GM23248 (cell line): ENCODE results near the gene PACS1. TPM values are rescaled to one million over a fixed set of nuclear protein-coding genes. Genes with fewer than 3 reads are reported as not detected.

Experiments used
- DNase-seq: peaks from one replicate; pipeline ENCODE4 v3.0.0-alpha.2; 2015
- H2AFZ ChIP-seq: fragments of 200-600 bp; sonication (generic); 2 replicates; pipeline ENCODE4 v1.6.1; 2016; ENCODE audit warnings: antibody characterized with exemption
- H3F3A ChIP-seq: fragments of 200-600 bp; sonication (generic); 2 replicates; pipeline ENCODE4 v1.6.1; 2016; ENCODE audit warnings: mild to moderate bottlenecking, antibody characterized with exemption, mixed run types; ENCODE audit not compliant: insufficient read depth
- H3K27ac ChIP-seq: fragments of 200-600 bp; sonication (generic); 2 replicates; pipeline ENCODE4 v1.5.1; 2016; ENCODE audit warnings: mild to moderate bottlenecking
- H3K27me3 ChIP-seq: fragments of 200-600 bp; sonication (generic); replicated peaks from 2 replicates; pipeline ENCODE4 v1.6.1; 2016; ENCODE audit warnings: mild to moderate bottlenecking; ENCODE audit not compliant: insufficient read depth
- H3K36me3 ChIP-seq: fragments of 200-600 bp; sonication (generic); 2 replicates; pipeline ENCODE4 v1.6.1; 2016; ENCODE audit warnings: low read depth, mild to moderate bottlenecking
- H3K4me1 ChIP-seq: fragments of 200-600 bp; sonication (generic); 2 replicates; pipeline ENCODE4 v1.6.1; 2016; ENCODE audit warnings: mild to moderate bottlenecking; ENCODE audit not compliant: insufficient read depth
- H3K4me2 ChIP-seq: fragments of 200-600 bp; sonication (generic); one replicate; pipeline ENCODE4 v1.6.1; 2016; ENCODE audit warnings: mild to moderate bottlenecking; ENCODE audit not compliant: unreplicated experiment
- H3K4me3 ChIP-seq: fragments of 200-600 bp; sonication (generic); 2 replicates; pipeline ENCODE4 v1.5.1; 2016; ENCODE audit warnings: mild to moderate bottlenecking
- H3K79me2 ChIP-seq: fragments of 200-600 bp; sonication (generic); 2 replicates; pipeline ENCODE4 v1.6.1; 2016; ENCODE audit warnings: mild to moderate bottlenecking; ENCODE audit not compliant: insufficient read depth
- H3K9ac ChIP-seq: fragments of 200-600 bp; sonication (generic); 2 replicates; pipeline ENCODE4 v1.6.1; 2016; ENCODE audit warnings: mild to moderate bottlenecking
- H3K9me2 ChIP-seq: fragments of 200-600 bp; sonication (generic); 2 replicates; pipeline ENCODE4 v1.6.1; 2016; ENCODE audit warnings: mixed run types, mild to moderate bottlenecking, moderate library complexity; ENCODE audit not compliant: insufficient read depth
- H3K9me3 ChIP-seq: fragments of 200-600 bp; sonication (generic); one replicate; pipeline ENCODE4 v1.6.1; 2017; ENCODE audit warnings: low read depth
- H4K20me1 ChIP-seq: fragments of 200-600 bp; sonication (generic); 2 replicates; pipeline ENCODE4 v1.6.0; 2016; ENCODE audit not compliant: insufficient read depth
- EZH2 ChIP-seq: fragments of 200-600 bp; sonication (generic); IDR thresholded peaks from 2 replicates; pipeline ENCODE4 v1.6.1; 2018; ENCODE audit warnings: antibody characterized with exemption, mild to moderate bottlenecking; ENCODE audit not compliant: insufficient read depth, poor library complexity, severe bottlenecking
- EZH2phosphoT487 ChIP-seq: fragments of 200-600 bp; sonication (generic); IDR thresholded peaks from 2 replicates; pipeline ENCODE4 v1.6.1; 2018; ENCODE audit warnings: antibody characterized with exemption, moderate library complexity, mild to moderate bottlenecking, low read depth; ENCODE audit not compliant: insufficient read depth
- WGBS, 2 experiments: methylation state at CpG; one replicate each; pipeline ENCODE4 v1.1.6; 2015 to 2017; ENCODE audit warnings: low lambda C conversion rate in 2 of 2, low coverage in 1 of 2; ENCODE audit errors: missing lambda C conversion rate in 2 of 2; 5-methylcytosine and 5-hydroxymethylcytosine counted together
- in situ Hi-C: fragments of 300-500 bp; cut with MboI; formaldehyde crosslinking; loops from 2 replicates; pipeline ENCODE4 v1.15.0; 2020
- polyA plus RNA-seq: library from polyadenylated mRNA; unstranded; fragments of >200 nt; fragmentation: Nextera tagmentation; extraction: Ambion mirVana; gene quantifications from 2 replicates; pipeline ENCODE4 v1.2.1, GENCODE V29; 2016
- total RNA-seq: library from RNA; depleted of rRNA; stranded (reverse); fragments of >200 nt; shearing (Covaris generic); gene quantifications from 2 replicates; pipeline ENCODE4 v1.2.3, GENCODE V29; 2014

The PACS1 gene
- total and polyA plus RNA-seq, 2 experiments from 2014 or later, result 33.2 to 48.9 TPM

- in situ Hi-C loops, result no loop called here
Observed at GRCh38 chr11:66037327-66037726, 32.7 kb upstream of the PACS1 start.

GRCh38 chr11:66039765-66040164 is 30.3 kb upstream of the PACS1 start:
- no peak overlapping the region for H2AFZ ChIP-seq
- no peaks in the 10 kb centered on the region for H3K79me2 ChIP-seq
- WGBS, 2 experiments, result 30 to 52% methylated on average over 3 of the region's 3 CpGs

More at GRCh38 chr11:66037327-66037726, 32.7 kb upstream of the PACS1 start:
- Histone ChIP-seq H3K9me2 (no peaks in the 10 kb centered on the region), H3K4me3 (no peak overlapping the region), H3K27ac (no peak overlapping the region), H2AFZ (no peak overlapping the region), H3K27me3 (no peaks in the 10 kb centered on the region), H3K4me2 (no peak overlapping the region), H3K9ac (no peak overlapping the region), H3K36me3 (no peaks in the 10 kb centered on the region), H3K9me3 (no peaks in the 10 kb centered on the region), H4K20me1 (no peaks in the 10 kb centered on the region), H3K79me2 (no peaks in the 10 kb centered on the region), H3K4me1 (no peaks in the 10 kb centered on the region), H3F3A (no peaks in the 10 kb centered on the region)
- no peak for TF ChIP-seq EZH2phosphoT487
- TF ChIP-seq EZH2, result no peak
- WGBS, 2 experiments, result 88 to 89% methylated on average over 3 of the region's 3 CpGs
- no peak for DNase-seq

GRCh38 chr11:66042227-66042995 is 27.7 kb upstream of the PACS1 start:
- Histone ChIP-seq H3K9ac (no peak overlapping the region), H3F3A (no peaks in the 10 kb centered on the region), H3K4me2 (no peak overlapping the region), H2AFZ (no peak overlapping the region), H3K27ac (no peak overlapping the region), H3K36me3 (no peaks in the 10 kb centered on the region), H3K27me3 (no peaks in the 10 kb centered on the region), H3K9me2 (no peaks in the 10 kb centered on the region), H4K20me1 (no peaks in the 10 kb centered on the region), H3K4me1 (no peaks in the 10 kb centered on the region), H3K4me3 (no peak overlapping the region), H3K79me2 (no peaks in the 10 kb centered on the region), H3K9me3 (no peaks in the 10 kb centered on the region)
- 93 to 95% methylated on average over 63 to 74 of the region's 81 CpGs for WGBS, 2 experiments
- TF ChIP-seq EZH2, result no peak
- no peak for TF ChIP-seq EZH2phosphoT487
- in situ Hi-C loops, result no loop called here
- no peak for DNase-seq

More at GRCh38 chr11:66039765-66040164, 30.3 kb upstream of the PACS1 start:
- H3K27me3 ChIP-seq, result no peaks in the 10 kb centered on the region
- H3K27ac ChIP-seq, result no peak overlapping the region
- H3K9me2 ChIP-seq, result no peaks in the 10 kb centered on the region
- no peaks in the 10 kb centered on the region for H3K4me1 ChIP-seq
- no peak for DNase-seq
- H3K36me3 ChIP-seq, result no peaks in the 10 kb centered on the region
- in situ Hi-C loops, result no loop called here
- H3F3A ChIP-seq, result no peaks in the 10 kb centered on the region
- TF ChIP-seq EZH2 (no peak), EZH2phosphoT487 (no peak)
- H3K4me3 ChIP-seq, result no peak overlapping the region
- H3K4me2 ChIP-seq, result no peak overlapping the region
- H3K9me3 ChIP-seq, result no peaks in the 10 kb centered on the region
- no peak overlapping the region for H3K9ac ChIP-seq
- H4K20me1 ChIP-seq, result no peaks in the 10 kb centered on the region

- WGBS, 2 experiments, result 91 to 93% methylated on average over 71 to 88 of the region's 88 CpGs
- no peaks in the 10 kb centered on the region for H3K36me3 ChIP-seq
- no peak overlapping the region for H3K27ac ChIP-seq
- no peak overlapping the region for H3K4me3 ChIP-seq
- no peak for DNase-seq
- no peak overlapping the region for H2AFZ ChIP-seq
- H3K4me1 ChIP-seq, result no peaks in the 10 kb centered on the region
- H4K20me1 ChIP-seq, result no peaks in the 10 kb centered on the region
- in situ Hi-C loops, result no loop called here
- H3K4me2 ChIP-seq, result no peak overlapping the region
- H3K9me3 ChIP-seq, result no peaks in the 10 kb centered on the region
- H3K9me2 ChIP-seq, result no peaks in the 10 kb centered on the region
- H3K79me2 ChIP-seq, result no peaks in the 10 kb centered on the region
- no peaks in the 10 kb centered on the region for H3K27me3 ChIP-seq
- H3F3A ChIP-seq, result no peaks in the 10 kb centered on the region
- TF ChIP-seq EZH2phosphoT487 (no peak), EZH2 (no peak)
- H3K9ac ChIP-seq, result no peak overlapping the region
Observed at GRCh38 chr11:66042996-66043906, 26.8 kb upstream of the PACS1 start.
